Stimulated activated CD8-positive, alpha-beta memory T cell treated with anti-CD3 and anti-CD28 coated beads, Interleukin-7, amount 100 ng/mL, for 4 hours (primary cell): ENCODE data around the gene FAM174C.
"Not testable (repeated sequence)": the region's sequence is repeated elsewhere in the genome, so short reads cannot be mapped to it uniquely, and the experiment has no call there.

ENCODE experiments used
- DNase-seq, 2 donors: peaks; one replicate each; pipeline ENCODE4 v3.0.0-alpha.2; 2020; ENCODE audit warnings: low read depth in 2 of 2

Gene FAM174C

GRCh38 chr19:1317274-1318003 lies 42.1 kb downstream of the FAM174C start:
- no peak for DNase-seq

GRCh38 chr19:1318678-1319471 lies 43.5 kb downstream of the FAM174C start:
- DNase-seq: no peak

- DNase-seq: not testable (repeated sequence)
Measured at GRCh38 chr19:1320282-1320650, 44.9 kb downstream of the FAM174C start.

GRCh38 chr19:1321539-1321938 lies 46.2 kb downstream of the FAM174C start:
- no peak for DNase-seq

GRCh38 chr19:1322198-1322981 lies 47.1 kb downstream of the FAM174C start:
- DNase-seq: no peak

- no peak for DNase-seq
Measured at GRCh38 chr19:1324249-1324805, 49.0 kb downstream of the FAM174C start.

- DNase-seq: peak in 1 of 2 donors; percentile 14
Measured at GRCh38 chr19:1324806-1325567, 49.7 kb downstream of the FAM174C start.

GRCh38 chr19:1325568-1326294 lies 50.4 kb downstream of the FAM174C start:
- no peak for DNase-seq

- no peak for DNase-seq
Measured at GRCh38 chr19:1327125-1327524, 51.8 kb downstream of the FAM174C start.
